HCT116 (cell line): ENCODE data around the gene FMO2. TPM values are rescaled to one million over a fixed set of nuclear protein-coding genes. Genes with fewer than 3 reads are reported as not detected.

Source experiments
- ATAC-seq: fragments of 200-7000 bp; cut with Tn5 transposase; 2 replicates; pipeline ENCODE4 v1.9.1; 2020; ENCODE audit warnings: mild to moderate bottlenecking, moderate library complexity
- BruUV-seq: library from RNA; stranded (reverse); fragments of 400-500 nt; replicated peaks from 2 replicates; lab custom pipeline; 2021; lab: Mats Ljungman, UMichigan
- CTCF ChIA-PET: fragments of 300-600 bp; sonication (Branson Sonifier 250); formaldehyde crosslinking; loops from one replicate; lab custom pipeline; 2021; ENCODE audit warnings: antibody characterized with exemption; lab: Charles Lee
- POLR2A ChIA-PET: fragments of 300-600, 350-600 bp; sonication (Branson Sonifier 250); formaldehyde crosslinking; loops from one replicate; lab custom pipeline; 2021; ENCODE audit warnings: antibody characterized with exemption; lab: Charles Lee
- RAD21 ChIA-PET, 2 experiments: fragments of 300-600 bp; sonication (Branson Sonifier 250); formaldehyde crosslinking; loops; one replicate each; lab custom pipeline; 2023; ENCODE audit warnings: low total read pairs in 2 of 2; ENCODE audit not compliant: uncharacterized antibody in 2 of 2, unreplicated experiment in 2 of 2, low non-redundant PET in 1 of 2; lab: Charles Lee
- DNase-seq: peaks from one replicate; pipeline ENCODE4 v3.0.0-alpha.2; 2010; ENCODE audit warnings: low read depth, low spot score
- H2AFZ ChIP-seq: fragments of 200-600 bp; shearing (Covaris generic), sonication (generic); 2 replicates; pipeline ENCODE4 v1.6.1; 2017; ENCODE audit warnings: low read depth, mixed run types, mixed read lengths, antibody characterized with exemption, low read length; ENCODE audit not compliant: poor library complexity, severe bottlenecking
- H3K27ac ChIP-seq: 2 replicates; pipeline ENCODE4 v1.5.1; 2012; ENCODE audit warnings: low read depth, low read length
- H3K27me3 ChIP-seq: fragments of 200-600 bp; sonication (generic); 2 replicates; pipeline ENCODE4 v1.6.1; 2016; ENCODE audit warnings: mixed run types, low read length, mixed read lengths; ENCODE audit not compliant: insufficient read depth
- H3K36me3 ChIP-seq, 2 experiments: fragments of 200-500 bp in 1 of 2; fragments of 200-600 bp in 1 of 2; sonication (Bioruptor generic) in 1 of 2; sonication (generic) in 1 of 2; 2 replicates each; pipeline versions ENCODE4 v1.5.1 to v1.6.1; 2014 to 2016; ENCODE audit warnings: low read length in 2 of 2, inconsistent platforms in 1 of 2, mixed read lengths in 1 of 2, mixed run types in 1 of 2; ENCODE audit not compliant: insufficient read depth in 2 of 2, control insufficient read depth in 1 of 2
- H3K4me1 ChIP-seq, 2 experiments: fragments of 200-600 bp in 1 of 2; sonication (generic) in 1 of 2; 2 replicates each; pipeline versions ENCODE4 v1.5.1 to v1.6.1; 2012 to 2017; ENCODE audit warnings: low read length in 2 of 2, inconsistent platforms in 1 of 2, mild to moderate bottlenecking in 1 of 2, mixed read lengths in 1 of 2, mixed run types in 1 of 2, moderate library complexity in 1 of 2; ENCODE audit not compliant: insufficient read depth in 2 of 2, control insufficient read depth in 1 of 2
- H3K4me2 ChIP-seq: fragments of 200-600 bp; sonication (generic); 2 replicates; pipeline ENCODE4 v1.6.1; 2017; ENCODE audit warnings: mixed run types, low read length, mixed read lengths
- H3K4me3 ChIP-seq, 2 experiments: fragments of 200-600 bp in 1 of 2; sonication (generic) in 1 of 2; replicated peaks in 1 of 2; 2 replicates each; pipeline ENCODE4 v1.5.1; 2011 to 2016; ENCODE audit warnings: low read length in 2 of 2, control low read depth in 1 of 2, low read depth in 1 of 2, mild to moderate bottlenecking in 1 of 2, mixed read lengths in 1 of 2, mixed run types in 1 of 2
- H3K79me2 ChIP-seq: fragments of 200-600 bp; sonication (generic); 2 replicates; pipeline ENCODE4 v1.6.1; 2017; ENCODE audit warnings: mild to moderate bottlenecking, mixed run types, low read length, moderate library complexity, mixed read lengths; ENCODE audit not compliant: insufficient read depth
- H3K9ac ChIP-seq: fragments of 200-600 bp; sonication (generic); 2 replicates; pipeline ENCODE4 v1.6.1; 2016; ENCODE audit warnings: low read length, mixed read lengths
- H3K9me2 ChIP-seq: fragments of 200-600 bp; sonication (generic), shearing (Covaris generic); 2 replicates; pipeline ENCODE4 v1.6.1; 2017; ENCODE audit warnings: mixed run types, mild to moderate bottlenecking, moderate library complexity; ENCODE audit not compliant: insufficient read depth
- H3K9me3 ChIP-seq, 2 experiments: fragments of 200-500 bp in 1 of 2; fragments of 200-600 bp in 1 of 2; sonication (Bioruptor generic) in 1 of 2; sonication (generic) in 1 of 2; 2 replicates each; pipeline ENCODE4 v1.6.1; 2014 to 2017; ENCODE audit warnings: low read length in 2 of 2, mixed read lengths in 2 of 2, inconsistent platforms in 1 of 2, low read depth in 1 of 2, mild to moderate bottlenecking in 1 of 2, mixed run types in 1 of 2, moderate library complexity in 1 of 2; ENCODE audit not compliant: control insufficient read depth in 1 of 2, insufficient read depth in 1 of 2
- H4K20me1 ChIP-seq: fragments of 200-600 bp; sonication (generic), shearing (Covaris generic); 2 replicates; pipeline ENCODE4 v1.6.1; 2017; ENCODE audit warnings: mixed run types, mild to moderate bottlenecking, moderate library complexity; ENCODE audit not compliant: insufficient read depth
- CEBPB ChIP-seq: IDR thresholded peaks from 2 replicates; pipeline ENCODE4 v1.6.1; 2012; ENCODE audit warnings: low read depth
- EZH2 ChIP-seq: fragments of 200-600 bp; sonication (generic); IDR thresholded peaks from 2 replicates; pipeline ENCODE4 v1.6.1; 2017; ENCODE audit warnings: antibody characterized with exemption, mixed run types
- EZH2phosphoT487 ChIP-seq: fragments of 200-600 bp; IDR thresholded peaks from 2 replicates; pipeline ENCODE4 v1.6.1; 2018; ENCODE audit warnings: antibody characterized with exemption, borderline replicate concordance
- JUND ChIP-seq: IDR thresholded peaks from 2 replicates; pipeline ENCODE4 v1.6.1; 2012
- SIN3A ChIP-seq: IDR thresholded peaks from 2 replicates; pipeline ENCODE4 v1.6.1; 2012; ENCODE audit warnings: low read depth
- SP1 ChIP-seq: IDR thresholded peaks from 2 replicates; pipeline ENCODE4 v1.6.1; 2012; ENCODE audit warnings: low read depth
- SRF ChIP-seq: IDR thresholded peaks from 2 replicates; pipeline ENCODE4 v1.6.1; 2012; ENCODE audit warnings: low read depth
- TCF7L2 ChIP-seq: IDR thresholded peaks from 2 replicates; pipeline ENCODE4 v1.7.0; 2011; ENCODE audit warnings: borderline replicate concordance, inconsistent platforms; ENCODE audit not compliant: insufficient read depth, insufficient read length; ENCODE audit errors: extremely low read depth
- YY1 ChIP-seq: IDR thresholded peaks from 2 replicates; pipeline ENCODE4 v1.6.1; 2011; ENCODE audit warnings: low read length, low read depth, moderate library complexity, mild to moderate bottlenecking; ENCODE audit not compliant: insufficient replicate concordance; ENCODE audit errors: extremely low read depth
- intact Hi-C: fragments of 100-400 bp; cut with micrococcal nuclease; formaldehyde crosslinking; loops from 2 replicates; pipeline ENCODE4 v1.10.0; 2022
- total RNA-seq: library from RNA; stranded (reverse); gene quantifications from one replicate; pipeline ENCODE4 v1.2.1, GENCODE V29; 2021; ENCODE audit not compliant: unreplicated experiment
- TF ChIP-seq, protein P1 (sequence below): IDR thresholded peaks from 2 replicates; pipeline ENCODE4 v1.6.1; 2012; ENCODE audit warnings: low read depth
- TF ChIP-seq, protein P2 (sequence below): IDR thresholded peaks from 2 replicates; pipeline ENCODE4 v1.6.1; 2011; ENCODE audit warnings: mild to moderate bottlenecking, low read length, moderate library complexity; ENCODE audit not compliant: insufficient replicate concordance; ENCODE audit errors: extremely low read depth

The FMO2 gene
- total RNA-seq, 1 experiment from 2014 or later: 0.30 TPM

DNA sequence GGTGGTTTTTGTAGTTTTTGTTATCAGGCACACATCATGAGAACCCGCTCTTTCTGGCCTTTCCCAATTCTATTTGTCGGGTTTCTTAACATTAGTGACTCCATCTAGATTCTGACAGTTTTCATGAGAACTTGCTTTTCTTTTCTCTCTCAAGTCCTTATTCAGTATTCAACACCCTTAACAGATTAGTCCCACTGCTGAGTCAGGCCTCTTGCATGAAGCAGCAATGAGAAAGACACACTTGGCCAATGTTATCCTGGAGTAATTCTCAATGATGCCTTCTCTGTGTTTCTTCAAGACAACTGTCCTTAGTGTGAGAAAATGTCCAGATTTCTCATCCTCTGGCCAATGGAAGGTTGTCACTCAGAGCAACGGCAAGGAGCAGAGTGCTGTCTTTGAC lies 11.3 kb downstream of the FMO2 start:
- Histone ChIP-seq H2AFZ (no peak overlapping the region), H3K27me3 (no peaks in the 10 kb centered on the region), H3K9ac (no peak overlapping the region), H3K36me3 (no peaks in the 10 kb centered on the region), H3K4me1 (no peaks in the 10 kb centered on the region), H3K9me2 (no peaks in the 10 kb centered on the region), H3K9me3 (no peaks in the 10 kb centered on the region), H3K4me3 (no peak overlapping the region), H4K20me1 (no peaks in the 10 kb centered on the region), H3K27ac (no peak overlapping the region), H3K79me2 (no peaks in the 10 kb centered on the region), H3K4me2 (no peak overlapping the region)
- no TSS peak for BruUV-seq
- ChIA-PET POLR2A (no interaction called here), RAD21 (no interaction called here), CTCF (no interaction called here)
- no peak for TF ChIP-seq SIN3A
- DNase-seq: no peak
- intact Hi-C loops: no loop called here
- no peak for ATAC-seq

DNA sequence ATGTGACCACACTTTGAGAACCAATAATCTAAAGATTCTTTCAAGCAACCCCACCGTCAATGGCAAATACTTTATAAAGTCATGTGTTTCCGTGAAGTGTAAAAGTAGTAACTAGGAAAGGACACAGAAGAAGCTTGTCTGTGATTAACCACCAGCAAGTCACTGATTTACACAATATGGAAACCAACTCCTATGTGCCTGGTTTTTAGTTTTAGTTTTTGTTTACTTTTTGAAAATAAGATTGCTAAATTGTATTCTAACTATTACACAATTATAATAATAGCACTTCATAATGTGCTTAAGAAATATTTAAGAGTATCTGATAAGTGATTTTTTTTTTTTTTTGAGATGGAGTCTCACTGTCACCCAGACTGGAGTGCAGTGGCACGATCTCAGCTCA lies 13.0 kb downstream of the FMO2 start:
- Histone ChIP-seq H3K36me3 (no peaks in the 10 kb centered on the region), H2AFZ (no peak overlapping the region), H4K20me1 (no peaks in the 10 kb centered on the region), H3K79me2 (no peaks in the 10 kb centered on the region), H3K9ac (no peak overlapping the region), H3K27ac (no peak overlapping the region), H3K27me3 (no peaks in the 10 kb centered on the region), H3K9me2 (no peaks in the 10 kb centered on the region), H3K4me3 (no peak overlapping the region), H3K9me3 (no peaks in the 10 kb centered on the region), H3K4me2 (no peak overlapping the region), H3K4me1 (no peaks in the 10 kb centered on the region)
- BruUV-seq: no TSS peak
- DNase-seq: no peak
- ATAC-seq: no peak
- ChIA-PET CTCF (no interaction called here), RAD21 (no interaction called here), POLR2A (no interaction called here)
- intact Hi-C loops: no loop called here
- TF ChIP-seq EZH2phosphoT487 (no peak), EZH2 (no peak), YY1 (no peak), SIN3A (no peak), SRF (no peak), TCF7L2 (no peak), CEBPB (no peak), SP1 (no peak), JUND (no peak)
- TF ChIP-seq, protein P1, sequence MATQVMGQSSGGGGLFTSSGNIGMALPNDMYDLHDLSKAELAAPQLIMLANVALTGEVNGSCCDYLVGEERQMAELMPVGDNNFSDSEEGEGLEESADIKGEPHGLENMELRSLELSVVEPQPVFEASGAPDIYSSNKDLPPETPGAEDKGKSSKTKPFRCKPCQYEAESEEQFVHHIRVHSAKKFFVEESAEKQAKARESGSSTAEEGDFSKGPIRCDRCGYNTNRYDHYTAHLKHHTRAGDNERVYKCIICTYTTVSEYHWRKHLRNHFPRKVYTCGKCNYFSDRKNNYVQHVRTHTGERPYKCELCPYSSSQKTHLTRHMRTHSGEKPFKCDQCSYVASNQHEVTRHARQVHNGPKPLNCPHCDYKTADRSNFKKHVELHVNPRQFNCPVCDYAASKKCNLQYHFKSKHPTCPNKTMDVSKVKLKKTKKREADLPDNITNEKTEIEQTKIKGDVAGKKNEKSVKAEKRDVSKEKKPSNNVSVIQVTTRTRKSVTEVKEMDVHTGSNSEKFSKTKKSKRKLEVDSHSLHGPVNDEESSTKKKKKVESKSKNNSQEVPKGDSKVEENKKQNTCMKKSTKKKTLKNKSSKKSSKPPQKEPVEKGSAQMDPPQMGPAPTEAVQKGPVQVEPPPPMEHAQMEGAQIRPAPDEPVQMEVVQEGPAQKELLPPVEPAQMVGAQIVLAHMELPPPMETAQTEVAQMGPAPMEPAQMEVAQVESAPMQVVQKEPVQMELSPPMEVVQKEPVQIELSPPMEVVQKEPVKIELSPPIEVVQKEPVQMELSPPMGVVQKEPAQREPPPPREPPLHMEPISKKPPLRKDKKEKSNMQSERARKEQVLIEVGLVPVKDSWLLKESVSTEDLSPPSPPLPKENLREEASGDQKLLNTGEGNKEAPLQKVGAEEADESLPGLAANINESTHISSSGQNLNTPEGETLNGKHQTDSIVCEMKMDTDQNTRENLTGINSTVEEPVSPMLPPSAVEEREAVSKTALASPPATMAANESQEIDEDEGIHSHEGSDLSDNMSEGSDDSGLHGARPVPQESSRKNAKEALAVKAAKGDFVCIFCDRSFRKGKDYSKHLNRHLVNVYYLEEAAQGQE: no peak
- TF ChIP-seq, protein P2, sequence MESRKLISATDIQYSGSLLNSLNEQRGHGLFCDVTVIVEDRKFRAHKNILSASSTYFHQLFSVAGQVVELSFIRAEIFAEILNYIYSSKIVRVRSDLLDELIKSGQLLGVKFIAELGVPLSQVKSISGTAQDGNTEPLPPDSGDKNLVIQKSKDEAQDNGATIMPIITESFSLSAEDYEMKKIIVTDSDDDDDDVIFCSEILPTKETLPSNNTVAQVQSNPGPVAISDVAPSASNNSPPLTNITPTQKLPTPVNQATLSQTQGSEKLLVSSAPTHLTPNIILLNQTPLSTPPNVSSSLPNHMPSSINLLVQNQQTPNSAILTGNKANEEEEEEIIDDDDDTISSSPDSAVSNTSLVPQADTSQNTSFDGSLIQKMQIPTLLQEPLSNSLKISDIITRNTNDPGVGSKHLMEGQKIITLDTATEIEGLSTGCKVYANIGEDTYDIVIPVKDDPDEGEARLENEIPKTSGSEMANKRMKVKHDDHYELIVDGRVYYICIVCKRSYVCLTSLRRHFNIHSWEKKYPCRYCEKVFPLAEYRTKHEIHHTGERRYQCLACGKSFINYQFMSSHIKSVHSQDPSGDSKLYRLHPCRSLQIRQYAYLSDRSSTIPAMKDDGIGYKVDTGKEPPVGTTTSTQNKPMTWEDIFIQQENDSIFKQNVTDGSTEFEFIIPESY: no peak
- TF ChIP-seq, all 23 proteins: peak for 0
